ENCODE results near the gene MYO9B. TPM values are rescaled to one million over a fixed set of nuclear protein-coding genes. Genes with fewer than 3 reads are reported as not detected.

Gene MYO9B
- total and polyA plus RNA-seq, 4 donors: 27.9 to 124 (median 68.8) TPM

- Histone ChIP-seq H3K9me3 (ENCODE audit: control insufficient read depth, insufficient read depth, low read length) (no peaks in the 10 kb centered on the region), H3K4me3 (ENCODE audit: low read depth, low read length) (no peak overlapping the region), H3K27ac (ENCODE audit: low read depth, low read length) (no peak overlapping the region), H3K4me1 (ENCODE audit: control insufficient read depth, insufficient read depth, low read length) (peaks cover 9% of the 10 kb centered on the region), H3K27me3 (ENCODE audit: control insufficient read depth, insufficient read depth, low read length) (no peaks in the 10 kb centered on the region), H3K36me3 (ENCODE audit: control insufficient read depth, insufficient read depth, low read length) (no peaks in the 10 kb centered on the region)
- no peak for DNase-seq (ENCODE audit: low read depth in 4 of 6, low spot score in 6 of 6)
- WGBS (ENCODE audit: insufficient coverage): 59% methylated on average over 14 of the region's 15 CpGs
Observed at GRCh38 chr19:17037966-17038500, 37.5 kb upstream of the MYO9B start.

GRCh38 chr19:17041976-17042375 is 33.6 kb upstream of the MYO9B start:
- H3K27ac ChIP-seq (ENCODE audit: low read depth, low read length): peak overlapping the region; percentile 61
- no peaks in the 10 kb centered on the region for H3K27me3 ChIP-seq (ENCODE audit: control insufficient read depth, insufficient read depth, low read length)
- H3K4me3 ChIP-seq (ENCODE audit: low read depth, low read length): no peak overlapping the region
- peaks cover 9% of the 10 kb centered on the region for H3K4me1 ChIP-seq (ENCODE audit: control insufficient read depth, insufficient read depth, low read length)
- DNase-seq (ENCODE audit: low read depth in 4 of 6, low spot score in 6 of 6): peak in 3 of 6 donors; percentile 11 to 87 (median 16)
- no peaks in the 10 kb centered on the region for H3K9me3 ChIP-seq (ENCODE audit: control insufficient read depth, insufficient read depth, low read length)
- WGBS (ENCODE audit: insufficient coverage): 23% methylated on average over 5 of the region's 11 CpGs
- no peaks in the 10 kb centered on the region for H3K36me3 ChIP-seq (ENCODE audit: control insufficient read depth, insufficient read depth, low read length)

GRCh38 chr19:17043744-17044143 is 31.8 kb upstream of the MYO9B start:
- WGBS (ENCODE audit: insufficient coverage): 46% methylated on average over 6 of the region's 7 CpGs
- H3K27ac ChIP-seq (ENCODE audit: low read depth, low read length): no peak overlapping the region

GRCh38 chr19:17045907-17046502 is 29.6 kb upstream of the MYO9B start:
- whole genome bisulfite sequencing (ENCODE audit: insufficient coverage): 86% methylated on average over 4 of the region's 5 CpGs
- Histone ChIP-seq H3K4me1 (ENCODE audit: control insufficient read depth, insufficient read depth, low read length) (peaks cover 9% of the 10 kb centered on the region), H3K27me3 (ENCODE audit: control insufficient read depth, insufficient read depth, low read length) (no peaks in the 10 kb centered on the region), H3K36me3 (ENCODE audit: control insufficient read depth, insufficient read depth, low read length) (peaks cover 20% of the 10 kb centered on the region), H3K4me3 (ENCODE audit: low read depth, low read length) (no peak overlapping the region), H3K27ac (ENCODE audit: low read depth, low read length) (no peak overlapping the region), H3K9me3 (ENCODE audit: control insufficient read depth, insufficient read depth, low read length) (no peaks in the 10 kb centered on the region)
- no peak for DNase-seq (ENCODE audit: low read depth in 4 of 6, low spot score in 6 of 6)

More at GRCh38 chr19:17043744-17044143, 31.8 kb upstream of the MYO9B start:
- Histone ChIP-seq H3K27me3 (ENCODE audit: control insufficient read depth, insufficient read depth, low read length) (no peaks in the 10 kb centered on the region), H3K36me3 (ENCODE audit: control insufficient read depth, insufficient read depth, low read length) (peaks cover 6% of the 10 kb centered on the region), H3K4me3 (ENCODE audit: low read depth, low read length) (no peak overlapping the region), H3K4me1 (ENCODE audit: control insufficient read depth, insufficient read depth, low read length) (peaks cover 9% of the 10 kb centered on the region), H3K9me3 (ENCODE audit: control insufficient read depth, insufficient read depth, low read length) (no peaks in the 10 kb centered on the region)
- no peak for DNase-seq (ENCODE audit: low read depth in 4 of 6, low spot score in 6 of 6)

DNA sequence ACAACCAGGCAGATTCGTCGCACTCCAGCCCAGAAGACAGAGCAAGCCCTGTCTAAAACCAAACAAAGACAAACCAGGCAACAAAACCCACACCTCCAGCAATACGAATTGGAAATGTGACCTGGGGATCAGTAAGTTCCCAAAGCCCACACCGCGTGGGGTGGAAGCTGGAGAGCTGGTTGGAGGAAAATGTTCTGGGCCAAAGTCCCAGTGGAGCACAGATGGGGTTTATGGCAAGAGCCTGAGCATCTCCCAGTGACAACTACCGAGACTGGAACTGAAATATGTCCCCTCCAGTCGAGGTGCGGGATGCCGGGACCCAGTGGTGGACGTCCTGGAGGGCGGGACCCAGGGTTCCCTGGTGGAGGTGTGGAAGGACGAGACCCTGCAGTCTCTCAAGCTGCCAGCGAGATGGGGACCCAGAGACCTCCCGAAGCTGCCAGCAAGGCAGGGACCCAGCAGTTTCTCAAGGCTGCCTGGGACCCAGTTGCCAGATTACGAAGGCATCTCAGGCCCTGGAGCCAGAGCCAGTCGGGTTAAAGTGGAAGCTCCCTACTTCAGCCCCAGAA is 26.6 kb upstream of the MYO9B start:
- Histone ChIP-seq H3K27me3 (ENCODE audit: control insufficient read depth, insufficient read depth, low read length) (no peaks in the 10 kb centered on the region), H3K27ac (ENCODE audit: low read depth, low read length) (no peak overlapping the region), H3K36me3 (ENCODE audit: control insufficient read depth, insufficient read depth, low read length) (peaks cover 36% of the 10 kb centered on the region), H3K9me3 (ENCODE audit: control insufficient read depth, insufficient read depth, low read length) (no peaks in the 10 kb centered on the region), H3K4me3 (ENCODE audit: low read depth, low read length) (no peak overlapping the region), H3K4me1 (ENCODE audit: control insufficient read depth, insufficient read depth, low read length) (no peaks in the 10 kb centered on the region)
- WGBS (ENCODE audit: insufficient coverage): 86% methylated on average over 8 of the region's 16 CpGs
- DNase-seq (ENCODE audit: low read depth in 4 of 6, low spot score in 6 of 6): no peak

DNA sequence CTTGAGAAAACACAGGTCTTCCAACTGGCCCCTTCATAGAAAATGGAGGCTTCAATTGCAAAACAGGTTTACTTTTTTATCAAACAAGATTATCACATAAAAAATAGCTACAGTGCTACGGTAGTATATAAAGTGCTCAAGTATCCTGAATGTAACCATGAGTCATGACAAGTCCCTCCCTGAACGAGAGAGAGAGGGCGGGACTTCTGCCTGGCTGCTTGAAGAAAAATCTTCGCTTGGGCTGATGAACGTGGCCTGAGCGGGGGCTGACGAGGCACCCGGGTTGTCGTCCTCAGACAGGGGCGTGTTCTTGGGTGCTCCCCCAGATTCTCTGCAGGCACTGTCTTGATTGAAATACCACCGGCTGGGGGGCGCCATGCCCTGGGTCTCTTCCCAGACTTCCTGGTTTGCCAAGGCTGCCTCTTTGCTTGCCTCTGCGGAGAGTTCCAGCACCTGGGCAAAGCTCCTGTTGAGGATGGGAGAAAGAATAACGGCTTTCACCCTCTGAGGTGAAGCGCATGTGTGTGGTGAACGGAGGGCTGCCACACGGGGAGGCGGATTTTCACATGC is 25.8 kb upstream of the MYO9B start:
- H3K4me1 ChIP-seq (ENCODE audit: control insufficient read depth, insufficient read depth, low read length): no peaks in the 10 kb centered on the region
- WGBS (ENCODE audit: insufficient coverage): 90% methylated on average over 17 of the region's 18 CpGs
- no peak for DNase-seq (ENCODE audit: low read depth in 4 of 6, low spot score in 6 of 6)
- H3K36me3 ChIP-seq (ENCODE audit: control insufficient read depth, insufficient read depth, low read length): peaks cover 39% of the 10 kb centered on the region
- no peaks in the 10 kb centered on the region for H3K27me3 ChIP-seq (ENCODE audit: control insufficient read depth, insufficient read depth, low read length)
- no peak overlapping the region for H3K27ac ChIP-seq (ENCODE audit: low read depth, low read length)
- H3K4me3 ChIP-seq (ENCODE audit: low read depth, low read length): no peak overlapping the region
- no peaks in the 10 kb centered on the region for H3K9me3 ChIP-seq (ENCODE audit: control insufficient read depth, insufficient read depth, low read length)

- H3K27ac ChIP-seq (ENCODE audit: low read depth, low read length): no peak overlapping the region
- no peaks in the 10 kb centered on the region for H3K4me1 ChIP-seq (ENCODE audit: control insufficient read depth, insufficient read depth, low read length)
- WGBS (ENCODE audit: insufficient coverage): 55% methylated on average over 6 of the region's 8 CpGs
- no peaks in the 10 kb centered on the region for H3K27me3 ChIP-seq (ENCODE audit: control insufficient read depth, insufficient read depth, low read length)
- peaks cover 50% of the 10 kb centered on the region for H3K36me3 ChIP-seq (ENCODE audit: control insufficient read depth, insufficient read depth, low read length)
- H3K9me3 ChIP-seq (ENCODE audit: control insufficient read depth, insufficient read depth, low read length): no peaks in the 10 kb centered on the region
- peak in 5 of 6 donors; percentile 38 to 88 (median 49) for DNase-seq (ENCODE audit: low read depth in 4 of 6, low spot score in 6 of 6)
- H3K4me3 ChIP-seq (ENCODE audit: low read depth, low read length): no peak overlapping the region
Observed at GRCh38 chr19:17052439-17052838, 23.1 kb upstream of the MYO9B start.

DNA sequence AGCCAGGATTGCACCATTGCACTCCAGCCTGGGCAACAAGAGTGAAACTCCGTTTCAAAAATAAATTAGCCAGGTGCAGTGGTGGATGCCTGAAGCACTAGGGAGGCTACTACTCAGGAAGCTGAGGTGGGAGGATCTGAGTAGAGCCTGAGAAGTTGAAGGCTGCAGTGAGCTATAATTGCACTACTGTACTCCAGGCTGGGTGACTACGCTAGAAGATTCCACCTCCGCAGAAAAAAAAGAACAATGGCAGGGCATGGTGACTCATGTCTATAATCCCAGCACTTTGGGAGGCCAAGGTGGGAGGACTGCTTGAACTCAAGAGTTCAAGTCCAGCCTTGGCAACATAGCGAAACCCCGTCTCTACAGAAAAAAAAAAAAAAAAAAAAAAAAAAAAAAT is 20.8 kb upstream of the MYO9B start:
- H3K36me3 ChIP-seq (ENCODE audit: control insufficient read depth, insufficient read depth, low read length): peaks cover 51% of the 10 kb centered on the region
- no peak overlapping the region for H3K4me3 ChIP-seq (ENCODE audit: low read depth, low read length)
- H3K27me3 ChIP-seq (ENCODE audit: control insufficient read depth, insufficient read depth, low read length): no peaks in the 10 kb centered on the region
- no peak overlapping the region for H3K27ac ChIP-seq (ENCODE audit: low read depth, low read length)
- H3K4me1 ChIP-seq (ENCODE audit: control insufficient read depth, insufficient read depth, low read length): no peaks in the 10 kb centered on the region
- no peak for DNase-seq (ENCODE audit: low read depth in 4 of 6, low spot score in 6 of 6)
- 100% methylated on average over 3 of the region's 5 CpGs for WGBS (ENCODE audit: insufficient coverage)
- peaks cover 3% of the 10 kb centered on the region for H3K9me3 ChIP-seq (ENCODE audit: control insufficient read depth, insufficient read depth, low read length)

- no peaks in the 10 kb centered on the region for H3K4me1 ChIP-seq (ENCODE audit: control insufficient read depth, insufficient read depth, low read length)
- H3K36me3 ChIP-seq (ENCODE audit: control insufficient read depth, insufficient read depth, low read length): peaks cover 50% of the 10 kb centered on the region
- H3K4me3 ChIP-seq (ENCODE audit: low read depth, low read length): no peak overlapping the region
- H3K9me3 ChIP-seq (ENCODE audit: control insufficient read depth, insufficient read depth, low read length): peaks cover 3% of the 10 kb centered on the region
- no peak for DNase-seq (ENCODE audit: low read depth in 4 of 6, low spot score in 6 of 6)
- no peaks in the 10 kb centered on the region for H3K27me3 ChIP-seq (ENCODE audit: control insufficient read depth, insufficient read depth, low read length)
- WGBS (ENCODE audit: insufficient coverage): 94% methylated on average over 14 of the region's 15 CpGs
- no peak overlapping the region for H3K27ac ChIP-seq (ENCODE audit: low read depth, low read length)
Observed at GRCh38 chr19:17055636-17056035, 19.9 kb upstream of the MYO9B start.

DNA sequence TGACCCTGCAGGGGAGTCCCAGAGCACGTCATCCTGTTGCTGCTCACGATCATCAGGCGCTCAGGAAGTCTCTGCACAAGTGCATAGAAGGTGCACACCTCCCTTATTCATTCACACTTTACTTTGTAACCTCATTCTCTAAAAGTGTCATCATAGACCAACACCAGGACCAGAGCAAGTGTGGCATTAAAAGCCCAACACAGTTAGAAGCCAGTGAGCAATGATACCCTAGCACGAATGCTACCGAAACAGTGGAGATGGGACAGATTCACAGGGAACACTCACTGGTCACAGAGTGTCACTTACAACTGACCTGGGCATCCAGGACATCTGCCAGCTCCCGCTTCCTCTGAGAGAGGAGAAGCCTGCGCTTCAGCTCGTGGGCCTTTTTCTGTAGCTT is 17.3 kb upstream of the MYO9B start:
- Histone ChIP-seq H3K4me1 (ENCODE audit: control insufficient read depth, insufficient read depth, low read length) (no peaks in the 10 kb centered on the region), H3K4me3 (ENCODE audit: low read depth, low read length) (no peak overlapping the region), H3K36me3 (ENCODE audit: control insufficient read depth, insufficient read depth, low read length) (peaks cover 44% of the 10 kb centered on the region), H3K27ac (ENCODE audit: low read depth, low read length) (no peak overlapping the region), H3K27me3 (ENCODE audit: control insufficient read depth, insufficient read depth, low read length) (no peaks in the 10 kb centered on the region), H3K9me3 (ENCODE audit: control insufficient read depth, insufficient read depth, low read length) (peaks cover 3% of the 10 kb centered on the region)
- over 99% methylated on average over 6 of the region's 8 CpGs for WGBS (ENCODE audit: insufficient coverage)
- peak in 1 of 6 donors; percentile 15 for DNase-seq (ENCODE audit: low read depth in 4 of 6, low spot score in 6 of 6)

Data from spinal cord (tissue), 10 donors.